ENCODE data around the gene NUMB. TPM values are rescaled to one million over a fixed set of nuclear protein-coding genes. Genes with fewer than 3 reads are reported as not detected.
"Not testable (repeated sequence)": the region's sequence is repeated elsewhere in the genome, so short reads cannot be mapped to it uniquely, and the experiment has no call there.

The NUMB gene
- polyA plus RNA-seq, 1 experiment = 131 TPM

GRCh38 chr14:73324533-73324932 is 133.8 kb downstream of the NUMB start:
- TF ChIP-seq, protein P1, sequence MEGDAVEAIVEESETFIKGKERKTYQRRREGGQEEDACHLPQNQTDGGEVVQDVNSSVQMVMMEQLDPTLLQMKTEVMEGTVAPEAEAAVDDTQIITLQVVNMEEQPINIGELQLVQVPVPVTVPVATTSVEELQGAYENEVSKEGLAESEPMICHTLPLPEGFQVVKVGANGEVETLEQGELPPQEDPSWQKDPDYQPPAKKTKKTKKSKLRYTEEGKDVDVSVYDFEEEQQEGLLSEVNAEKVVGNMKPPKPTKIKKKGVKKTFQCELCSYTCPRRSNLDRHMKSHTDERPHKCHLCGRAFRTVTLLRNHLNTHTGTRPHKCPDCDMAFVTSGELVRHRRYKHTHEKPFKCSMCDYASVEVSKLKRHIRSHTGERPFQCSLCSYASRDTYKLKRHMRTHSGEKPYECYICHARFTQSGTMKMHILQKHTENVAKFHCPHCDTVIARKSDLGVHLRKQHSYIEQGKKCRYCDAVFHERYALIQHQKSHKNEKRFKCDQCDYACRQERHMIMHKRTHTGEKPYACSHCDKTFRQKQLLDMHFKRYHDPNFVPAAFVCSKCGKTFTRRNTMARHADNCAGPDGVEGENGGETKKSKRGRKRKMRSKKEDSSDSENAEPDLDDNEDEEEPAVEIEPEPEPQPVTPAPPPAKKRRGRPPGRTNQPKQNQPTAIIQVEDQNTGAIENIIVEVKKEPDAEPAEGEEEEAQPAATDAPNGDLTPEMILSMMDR (IDR thresholded peaks at IDR 0.05; ENCODE audit: insufficient read depth, low read depth, low read length) = no peak
- H3K36me3 ChIP-seq (ENCODE audit: control insufficient read depth, insufficient read depth, low read length) = no peaks in the 10 kb centered on the region; the same call in 1 of the 2 replicates
- ChIA-PET POLR2A (no interaction called here), CTCF (no interaction called here)
- no peaks in the 10 kb centered on the region for H3K27me3 ChIP-seq (ENCODE audit: control insufficient read depth, insufficient read depth, low read length)
- DNase-seq (ENCODE audit: low read depth) = no peak
- H3K4me3 ChIP-seq (ENCODE audit: low read depth, low read length) = no peak overlapping the region

- no peak for DNase-seq (ENCODE audit: low read depth)
- H3K36me3 ChIP-seq (ENCODE audit: control insufficient read depth, insufficient read depth, low read length) = no peaks in the 10 kb centered on the region; the same call in 1 of the 2 replicates
- ChIA-PET POLR2A (no interaction called here), CTCF (no interaction called here)
- H3K4me3 ChIP-seq (ENCODE audit: low read depth, low read length) = no peak overlapping the region
- TF ChIP-seq, protein P1 (IDR thresholded peaks at IDR 0.05; ENCODE audit: insufficient read depth, low read depth, low read length) = no peak
- H3K27me3 ChIP-seq (ENCODE audit: control insufficient read depth, insufficient read depth, low read length) = no peaks in the 10 kb centered on the region
Measured at GRCh38 chr14:73323896-73324399, 134.4 kb downstream of the NUMB start.

GRCh38 chr14:73313151-73313550 is 145.2 kb downstream of the NUMB start:
- DNase-seq (ENCODE audit: low read depth) = no peak
- TF ChIP-seq, protein P1 (IDR thresholded peaks at IDR 0.05; ENCODE audit: insufficient read depth, low read depth, low read length) = no peak
- Histone ChIP-seq H3K4me3 (ENCODE audit: low read depth, low read length) (no peak overlapping the region), H3K36me3 (ENCODE audit: control insufficient read depth, insufficient read depth, low read length) (no peaks in the 10 kb centered on the region), H3K27me3 (ENCODE audit: control insufficient read depth, insufficient read depth, low read length) (no peaks in the 10 kb centered on the region)
- ChIA-PET CTCF (no interaction called here), POLR2A (no interaction called here)

DNA sequence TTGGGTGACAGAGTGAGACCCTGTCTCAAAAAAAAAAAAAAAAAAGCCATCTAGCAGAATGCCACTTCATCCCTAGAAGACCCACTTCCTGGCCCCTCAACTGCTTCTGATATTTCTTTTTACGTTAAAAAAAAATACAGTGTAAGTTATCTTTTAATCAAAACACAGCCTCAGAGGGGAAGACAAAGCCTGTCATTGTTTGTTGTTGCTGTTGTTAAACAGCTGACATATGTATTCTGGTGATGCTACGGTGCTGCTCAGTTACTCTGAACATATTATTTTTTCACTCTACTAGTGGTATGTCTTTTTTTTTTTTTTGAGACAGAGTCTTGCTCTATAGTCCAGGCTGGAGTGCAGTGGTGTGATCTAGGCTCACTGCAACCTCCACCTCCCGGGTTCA is 145.7 kb downstream of the NUMB start:
- CTCF ChIA-PET = no interaction called here

DNA sequence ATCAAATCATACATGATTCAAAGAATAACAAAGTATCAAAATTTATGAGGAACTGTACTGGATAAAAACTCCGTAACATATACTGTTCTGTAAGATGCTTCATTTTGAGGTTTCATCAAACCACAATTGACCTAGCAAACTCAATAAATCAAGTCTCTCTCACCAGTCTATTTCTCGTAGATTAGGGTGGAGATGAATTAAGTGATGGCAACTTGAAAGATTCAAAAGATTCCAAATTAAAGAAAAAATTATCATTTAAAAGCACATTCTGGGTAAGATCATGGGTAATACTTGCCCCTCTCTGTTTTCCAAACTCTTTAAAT is 146.7 kb downstream of the NUMB start:
- CTCF ChIA-PET = no interaction called here
- Histone ChIP-seq H3K4me3 (ENCODE audit: low read depth, low read length) (no peak overlapping the region), H3K36me3 (ENCODE audit: control insufficient read depth, insufficient read depth, low read length) (peaks cover 2% of the 10 kb centered on the region; the same call in 1 of the 2 replicates), H3K27me3 (ENCODE audit: control insufficient read depth, insufficient read depth, low read length) (no peaks in the 10 kb centered on the region)
- POLR2A ChIA-PET = no interaction called here
- TF ChIP-seq, protein P1 (IDR thresholded peaks at IDR 0.05; ENCODE audit: insufficient read depth, low read depth, low read length) = no peak
- DNase-seq (ENCODE audit: low read depth) = no peak

More for the DNA sequence above, 145.7 kb downstream of the NUMB start:
- POLR2A ChIA-PET = no interaction called here
- TF ChIP-seq, protein P1 (IDR thresholded peaks at IDR 0.05; ENCODE audit: insufficient read depth, low read depth, low read length) = no peak
- DNase-seq (ENCODE audit: low read depth) = no peak
- no peak overlapping the region for H3K4me3 ChIP-seq (ENCODE audit: low read depth, low read length)
- H3K27me3 ChIP-seq (ENCODE audit: control insufficient read depth, insufficient read depth, low read length) = no peaks in the 10 kb centered on the region
- no peaks in the 10 kb centered on the region for H3K36me3 ChIP-seq (ENCODE audit: control insufficient read depth, insufficient read depth, low read length)

- DNase-seq (ENCODE audit: low read depth); H3K36me3 ChIP-seq (ENCODE audit: control insufficient read depth, insufficient read depth, low read length); H3K4me3 ChIP-seq (ENCODE audit: low read depth, low read length); POLR2A ChIA-PET; CTCF ChIA-PET; H3K27me3 ChIP-seq (ENCODE audit: control insufficient read depth, insufficient read depth, low read length): not testable (repeated sequence)
Measured at GRCh38 chr14:73309207-73309606, 149.1 kb downstream of the NUMB start.
